Neural cell (in vitro differentiated cells): Measurements from ENCODE around the gene KIF1C. TPM values are rescaled to one million over a fixed set of nuclear protein-coding genes. Genes with fewer than 3 reads are reported as not detected.

Source experiments
- H2AFZ ChIP-seq: fragments of 200-600, 300-800 bp; sonication (generic), shearing (Covaris generic); 2 replicates; pipeline ENCODE4 v1.6.0; 2014; ENCODE audit warnings: low read depth, mild to moderate bottlenecking, antibody characterized with exemption, low read length, moderate library complexity
- H3F3A ChIP-seq: fragments of 200-600 bp; shearing (Covaris generic); 2 replicates; pipeline ENCODE4 v1.6.1; 2016; ENCODE audit warnings: mild to moderate bottlenecking, moderate library complexity, mixed read lengths, antibody characterized with exemption, low read length; ENCODE audit not compliant: insufficient read depth, poor library complexity, severe bottlenecking
- H3K27ac ChIP-seq: fragments of 200-600, 300-800 bp; sonication (generic), shearing (Covaris generic); 2 replicates; pipeline ENCODE4 v1.5.1; 2014; ENCODE audit warnings: mild to moderate bottlenecking, low read length, moderate library complexity
- H3K27me3 ChIP-seq: fragments of 300-800, 200-600 bp; sonication (generic), shearing (Covaris generic); 2 replicates; pipeline ENCODE4 v1.6.0; 2014; ENCODE audit warnings: mild to moderate bottlenecking, low read depth, low read length, moderate library complexity; ENCODE audit not compliant: insufficient read depth
- H3K36me3 ChIP-seq: fragments of 300-800, 200-600 bp; sonication (generic), shearing (Covaris generic); 2 replicates; pipeline ENCODE4 v1.5.1; 2014; ENCODE audit warnings: mild to moderate bottlenecking, antibody characterized with exemption, low read length, moderate library complexity; ENCODE audit not compliant: insufficient read depth
- H3K4me2 ChIP-seq: fragments of 300-800, 200-600 bp; sonication (generic), shearing (Covaris generic); 2 replicates; pipeline ENCODE4 v1.6.0; 2014; ENCODE audit warnings: mild to moderate bottlenecking, low read length
- H3K4me3 ChIP-seq: fragments of 300-800, 200-600 bp; sonication (generic), shearing (Covaris generic); 2 replicates; pipeline ENCODE4 v1.5.1; 2014; ENCODE audit warnings: mild to moderate bottlenecking, low read length, moderate library complexity
- H3K79me2 ChIP-seq: fragments of 200-600 bp; shearing (Covaris generic); replicated peaks from 2 replicates; pipeline ENCODE4 v1.6.0; 2014; ENCODE audit warnings: mild to moderate bottlenecking, low read length, moderate library complexity; ENCODE audit not compliant: insufficient read depth
- H3K9ac ChIP-seq: fragments of 300-800, 200-600 bp; sonication (generic), shearing (Covaris generic); 2 replicates; pipeline ENCODE4 v1.6.1; 2016; ENCODE audit warnings: mild to moderate bottlenecking, low read length, mixed read lengths
- H3K9me2 ChIP-seq: fragments of 200-600 bp; shearing (Covaris generic); 2 replicates; pipeline ENCODE4 v1.6.1; 2016; ENCODE audit warnings: mild to moderate bottlenecking, low read length, mixed read lengths; ENCODE audit not compliant: insufficient read depth
- H3K9me3 ChIP-seq: fragments of 200-600, 300-800 bp; sonication (generic), shearing (Covaris generic); 2 replicates; pipeline ENCODE4 v1.6.1; 2016; ENCODE audit warnings: mild to moderate bottlenecking, mixed run types, low read length, moderate library complexity, mixed read lengths
- H4K20me1 ChIP-seq: fragments of 200-600 bp; shearing (Covaris generic); 2 replicates; pipeline ENCODE4 v1.6.1; 2016; ENCODE audit warnings: mild to moderate bottlenecking, mixed run types; ENCODE audit not compliant: insufficient read depth
- EP300 ChIP-seq: fragments of 450-650 bp; conservative IDR thresholded peaks from 2 replicates; pipeline ENCODE4 v1.6.1; 2014; ENCODE audit warnings: antibody characterized with exemption, mild to moderate bottlenecking, moderate library complexity; ENCODE audit not compliant: poor library complexity, severe bottlenecking
- EZH2 ChIP-seq: fragments of 200-600, 300-800 bp; shearing (Covaris generic), sonication (generic); IDR thresholded peaks from 2 replicates; pipeline ENCODE4 v1.6.1; 2014; ENCODE audit warnings: antibody characterized with exemption, low read length, borderline replicate concordance, mild to moderate bottlenecking; ENCODE audit not compliant: insufficient read depth, poor library complexity, severe bottlenecking
- MXI1 ChIP-seq: fragments of 450-650 bp; conservative IDR thresholded peaks from 2 replicates; pipeline ENCODE4 v1.6.1; 2014; ENCODE audit warnings: antibody characterized with exemption, mild to moderate bottlenecking; ENCODE audit not compliant: poor library complexity, severe bottlenecking
- POLR2AphosphoS5 ChIP-seq: IDR thresholded peaks from 2 replicates; pipeline ENCODE4 v1.6.1; 2012
- RAD21 ChIP-seq: fragments of 450-650 bp; conservative IDR thresholded peaks from 2 replicates; pipeline ENCODE4 v1.6.1; 2014; ENCODE audit warnings: antibody characterized with exemption, mild to moderate bottlenecking, moderate library complexity
- SMC3 ChIP-seq: fragments of 450-650 bp; conservative IDR thresholded peaks from 2 replicates; pipeline ENCODE4 v1.6.1; 2014; ENCODE audit warnings: antibody characterized with exemption, mild to moderate bottlenecking, moderate library complexity; ENCODE audit not compliant: poor library complexity
- TAF1 ChIP-seq: IDR thresholded peaks from 2 replicates; pipeline ENCODE4 v1.6.1; 2012; ENCODE audit warnings: low read depth
- polyA plus RNA-seq: library from polyadenylated mRNA; depleted of rRNA; stranded (reverse); fragments of >200 nt; gene quantifications from 2 replicates; pipeline ENCODE4 v1.2.3, GENCODE V29; 2014
- TF ChIP-seq, protein P1 (sequence below): IDR thresholded peaks from 2 replicates; pipeline ENCODE4 v1.6.1; 2012; ENCODE audit warnings: borderline replicate concordance
- TF ChIP-seq, protein P2 (sequence below): fragments of 450-650 bp; IDR thresholded peaks from 2 replicates; pipeline ENCODE4 v1.5.1; 2014; ENCODE audit warnings: antibody characterized with exemption, mild to moderate bottlenecking, moderate library complexity; ENCODE audit not compliant: poor library complexity, severe bottlenecking

KIF1C gene
- polyA plus RNA-seq, 1 donor from 2014 or later = 8.3 TPM

GRCh38 chr17:5033352-5034015, 35.7 kb downstream of the KIF1C start:
- Histone ChIP-seq H3F3A (no peaks in the 10 kb centered on the region), H3K9me3 (no peaks in the 10 kb centered on the region), H2AFZ (no peak overlapping the region), H3K79me2 (no peaks in the 10 kb centered on the region), H3K27ac (no peak overlapping the region), H3K4me2 (no peak overlapping the region), H3K36me3 (no peaks in the 10 kb centered on the region), H3K4me3 (no peak overlapping the region), H3K27me3 (no peaks in the 10 kb centered on the region), H3K9me2 (no peaks in the 10 kb centered on the region), H4K20me1 (no peaks in the 10 kb centered on the region), H3K9ac (no peak overlapping the region)
- TF ChIP-seq RAD21 (no peak), POLR2AphosphoS5 (no peak), MXI1 (no peak), EZH2 (no peak), EP300 (no peak), TAF1 (no peak), SMC3 (no peak)
- TF ChIP-seq, protein P1, sequence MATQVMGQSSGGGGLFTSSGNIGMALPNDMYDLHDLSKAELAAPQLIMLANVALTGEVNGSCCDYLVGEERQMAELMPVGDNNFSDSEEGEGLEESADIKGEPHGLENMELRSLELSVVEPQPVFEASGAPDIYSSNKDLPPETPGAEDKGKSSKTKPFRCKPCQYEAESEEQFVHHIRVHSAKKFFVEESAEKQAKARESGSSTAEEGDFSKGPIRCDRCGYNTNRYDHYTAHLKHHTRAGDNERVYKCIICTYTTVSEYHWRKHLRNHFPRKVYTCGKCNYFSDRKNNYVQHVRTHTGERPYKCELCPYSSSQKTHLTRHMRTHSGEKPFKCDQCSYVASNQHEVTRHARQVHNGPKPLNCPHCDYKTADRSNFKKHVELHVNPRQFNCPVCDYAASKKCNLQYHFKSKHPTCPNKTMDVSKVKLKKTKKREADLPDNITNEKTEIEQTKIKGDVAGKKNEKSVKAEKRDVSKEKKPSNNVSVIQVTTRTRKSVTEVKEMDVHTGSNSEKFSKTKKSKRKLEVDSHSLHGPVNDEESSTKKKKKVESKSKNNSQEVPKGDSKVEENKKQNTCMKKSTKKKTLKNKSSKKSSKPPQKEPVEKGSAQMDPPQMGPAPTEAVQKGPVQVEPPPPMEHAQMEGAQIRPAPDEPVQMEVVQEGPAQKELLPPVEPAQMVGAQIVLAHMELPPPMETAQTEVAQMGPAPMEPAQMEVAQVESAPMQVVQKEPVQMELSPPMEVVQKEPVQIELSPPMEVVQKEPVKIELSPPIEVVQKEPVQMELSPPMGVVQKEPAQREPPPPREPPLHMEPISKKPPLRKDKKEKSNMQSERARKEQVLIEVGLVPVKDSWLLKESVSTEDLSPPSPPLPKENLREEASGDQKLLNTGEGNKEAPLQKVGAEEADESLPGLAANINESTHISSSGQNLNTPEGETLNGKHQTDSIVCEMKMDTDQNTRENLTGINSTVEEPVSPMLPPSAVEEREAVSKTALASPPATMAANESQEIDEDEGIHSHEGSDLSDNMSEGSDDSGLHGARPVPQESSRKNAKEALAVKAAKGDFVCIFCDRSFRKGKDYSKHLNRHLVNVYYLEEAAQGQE = no peak
- TF ChIP-seq, protein P2, sequence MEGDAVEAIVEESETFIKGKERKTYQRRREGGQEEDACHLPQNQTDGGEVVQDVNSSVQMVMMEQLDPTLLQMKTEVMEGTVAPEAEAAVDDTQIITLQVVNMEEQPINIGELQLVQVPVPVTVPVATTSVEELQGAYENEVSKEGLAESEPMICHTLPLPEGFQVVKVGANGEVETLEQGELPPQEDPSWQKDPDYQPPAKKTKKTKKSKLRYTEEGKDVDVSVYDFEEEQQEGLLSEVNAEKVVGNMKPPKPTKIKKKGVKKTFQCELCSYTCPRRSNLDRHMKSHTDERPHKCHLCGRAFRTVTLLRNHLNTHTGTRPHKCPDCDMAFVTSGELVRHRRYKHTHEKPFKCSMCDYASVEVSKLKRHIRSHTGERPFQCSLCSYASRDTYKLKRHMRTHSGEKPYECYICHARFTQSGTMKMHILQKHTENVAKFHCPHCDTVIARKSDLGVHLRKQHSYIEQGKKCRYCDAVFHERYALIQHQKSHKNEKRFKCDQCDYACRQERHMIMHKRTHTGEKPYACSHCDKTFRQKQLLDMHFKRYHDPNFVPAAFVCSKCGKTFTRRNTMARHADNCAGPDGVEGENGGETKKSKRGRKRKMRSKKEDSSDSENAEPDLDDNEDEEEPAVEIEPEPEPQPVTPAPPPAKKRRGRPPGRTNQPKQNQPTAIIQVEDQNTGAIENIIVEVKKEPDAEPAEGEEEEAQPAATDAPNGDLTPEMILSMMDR = no peak

GRCh38 chr17:5034063-5034462, 36.3 kb downstream of the KIF1C start:
- Histone ChIP-seq H3K27me3 (no peaks in the 10 kb centered on the region), H3K27ac (no peak overlapping the region), H3K4me2 (no peak overlapping the region), H3K9ac (no peak overlapping the region), H4K20me1 (no peaks in the 10 kb centered on the region), H3K79me2 (no peaks in the 10 kb centered on the region), H3K9me3 (no peaks in the 10 kb centered on the region), H3K9me2 (no peaks in the 10 kb centered on the region), H3K4me3 (no peak overlapping the region), H3K36me3 (no peaks in the 10 kb centered on the region), H2AFZ (no peak overlapping the region), H3F3A (no peaks in the 10 kb centered on the region)
- TF ChIP-seq EP300 (no peak), MXI1 (no peak), EZH2 (no peak), RAD21 (no peak), POLR2AphosphoS5 (no peak), SMC3 (no peak), TAF1 (no peak)
- TF ChIP-seq, protein P1 = no peak
- TF ChIP-seq, protein P2 = no peak
